Cardiac fibroblast (primary cell): ENCODE measurements around the gene TRPM3.

Source experiments
- DNase-seq, 2 donors: peaks; one replicate each; pipeline versions ENCODE4 v3.0.0 to v3.0.0-alpha.2; 2010; ENCODE audit warnings: low read depth in 2 of 2
- H3K4me3 ChIP-seq, 2 donors: replicated peaks in 1 of 2; 1 replicate in 1 of 2; 2 replicates in 1 of 2; pipeline ENCODE4 v1.5.1; 2011; ENCODE audit warnings: low read depth in 2 of 2, low read length in 2 of 2, mild to moderate bottlenecking in 2 of 2, moderate library complexity in 1 of 2
- CTCF ChIP-seq: IDR thresholded peaks from one replicate; pipeline ENCODE4 v1.5.1; 2011; ENCODE audit warnings: low read depth, mild to moderate bottlenecking, low read length, inconsistent platforms

Gene TRPM3

GRCh38 chr9:70567511-70567910 lies 553.9 kb downstream of the TRPM3 start:
- no peak for TF ChIP-seq CTCF
- H3K4me3 ChIP-seq = no peak overlapping the region
- no peak for DNase-seq

DNA sequence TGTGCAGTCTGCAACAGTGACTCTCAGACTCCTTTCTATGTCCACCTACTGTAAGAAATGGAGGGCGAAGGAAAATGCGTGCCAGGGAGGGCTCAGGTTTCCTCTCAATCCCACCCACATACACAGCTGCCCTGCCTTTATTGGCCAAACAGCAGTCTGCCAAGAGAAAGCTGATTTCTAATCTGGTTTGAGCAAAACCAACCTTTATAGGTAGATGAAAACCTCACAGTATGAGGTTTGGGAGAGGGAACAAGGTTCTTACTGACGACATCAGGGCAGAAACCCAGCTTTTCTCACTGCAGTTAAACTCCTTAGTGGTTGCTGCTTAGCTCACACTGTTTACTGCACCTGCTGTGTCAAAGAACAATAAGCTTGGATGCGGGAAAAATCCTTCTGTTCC lies 554.7 kb downstream of the TRPM3 start:
- no peak for TF ChIP-seq CTCF
- DNase-seq = no peak
- no peak overlapping the region for H3K4me3 ChIP-seq

- H3K4me3 ChIP-seq = no peak overlapping the region
- DNase-seq = no peak
- no peak for TF ChIP-seq CTCF
These were observed 555.4 kb downstream of the TRPM3 start for GRCh38 chr9:70566066-70566465.

- DNase-seq = peak in 1 of 2 donors; percentile 18
- H3K4me3 ChIP-seq = no peak overlapping the region
- no peak for TF ChIP-seq CTCF
These were observed 556.7 kb downstream of the TRPM3 start for GRCh38 chr9:70564468-70565335.

DNA sequence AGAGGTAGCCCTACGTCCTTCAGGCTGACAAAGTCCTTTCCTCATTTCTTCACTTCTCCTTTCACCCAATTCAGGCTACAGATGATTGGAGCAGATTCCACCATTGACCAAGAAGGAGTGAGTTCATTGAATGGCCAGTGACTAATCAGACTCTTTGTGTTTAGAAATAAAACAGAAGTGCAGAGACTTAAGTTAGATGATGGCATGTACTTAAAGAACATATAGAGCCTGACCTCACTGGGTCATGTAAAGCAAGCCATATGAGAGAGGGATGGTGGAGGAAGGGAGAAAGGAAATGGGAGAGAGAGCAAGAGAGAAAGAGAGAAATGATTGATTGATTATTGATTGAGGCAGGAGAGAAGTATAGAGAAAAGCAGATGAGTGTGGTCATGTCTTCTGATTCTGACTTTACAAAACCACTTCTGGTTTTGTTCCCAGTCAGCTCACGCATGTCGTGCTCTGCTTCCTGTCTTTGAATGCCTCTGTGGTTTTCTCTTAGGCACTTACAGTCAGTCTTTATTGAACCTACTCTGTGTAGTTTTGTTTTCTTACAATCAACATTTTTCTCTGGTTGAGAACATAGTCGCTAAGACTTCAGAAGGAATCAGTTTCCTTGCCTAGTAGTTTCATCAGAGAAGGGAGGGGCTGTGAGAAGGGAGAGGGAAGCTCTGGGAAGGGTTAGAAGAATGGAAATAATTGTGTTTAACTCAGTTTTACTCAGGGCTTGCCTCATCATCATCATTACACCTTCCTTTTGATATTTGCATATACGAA lies 557.8 kb downstream of the TRPM3 start:
- TF ChIP-seq CTCF = no peak
- no peak overlapping the region for H3K4me3 ChIP-seq
- peak; percentile 60 to 73 for DNase-seq

DNA sequence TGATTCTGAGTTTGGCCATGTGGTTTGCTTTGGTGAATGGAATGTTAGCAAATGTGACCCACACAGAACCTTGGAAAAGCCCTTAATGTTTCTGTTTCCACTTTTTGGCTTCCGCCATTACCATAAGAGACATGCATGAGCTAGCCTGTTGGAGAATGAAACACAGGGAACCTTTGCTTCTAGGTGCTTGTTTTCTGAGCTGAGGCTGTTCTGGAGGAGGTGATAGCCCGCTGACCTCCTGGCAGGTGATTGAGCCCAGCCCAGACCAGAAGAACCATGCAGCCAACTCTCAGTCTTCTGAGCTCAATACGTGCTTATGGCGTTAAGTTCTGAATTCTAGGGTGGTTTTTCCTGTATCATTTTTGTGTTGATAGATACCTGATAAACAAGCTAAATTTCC lies 558.4 kb downstream of the TRPM3 start:
- no peak for TF ChIP-seq CTCF
- no peak for DNase-seq
- no peak overlapping the region for H3K4me3 ChIP-seq
